GM23338 (cell line): ENCODE measurements around the gene CASQ2.

Source experiments
- EZH2 ChIP-seq: fragments of 200-600 bp; sonication (generic); IDR thresholded peaks from one replicate; pipeline ENCODE4 v1.8.0; 2017; ENCODE audit warnings: antibody characterized with exemption, mild to moderate bottlenecking, low read depth; ENCODE audit not compliant: unreplicated experiment
- TF ChIP-seq, protein P1 (sequence below), 2 experiments: fragments of 200-600 bp in 1 of 2; sonication (generic) in 1 of 2; conservative IDR thresholded peaks; 2 replicates each; pipeline versions ENCODE4 v1.5.1 to v1.6.1; 2016 to 2017; ENCODE audit warnings: antibody characterized with exemption in 2 of 2, low read depth in 2 of 2, mild to moderate bottlenecking in 2 of 2, moderate library complexity in 1 of 2

DNA sequence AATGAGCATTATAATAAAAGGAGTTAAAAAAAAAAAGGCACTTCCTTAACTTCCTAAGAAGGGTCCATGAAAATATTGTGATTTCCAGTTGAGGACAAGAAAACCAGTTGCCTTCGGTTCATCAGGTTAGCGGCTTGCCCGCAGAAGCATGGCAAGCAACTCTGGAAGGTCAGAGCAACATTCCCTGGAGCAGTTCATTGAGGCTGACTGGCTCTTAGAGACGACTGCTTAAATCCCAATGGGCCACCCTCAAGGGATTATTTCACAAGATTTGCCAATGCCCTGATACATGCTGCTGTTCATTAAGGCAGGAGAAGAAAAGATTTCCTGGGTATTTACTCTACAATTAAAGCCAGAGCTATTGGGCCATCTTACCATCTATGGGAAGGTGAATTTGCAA, 29.0 kb upstream of the CASQ2 start:
- TF ChIP-seq, protein P1, sequence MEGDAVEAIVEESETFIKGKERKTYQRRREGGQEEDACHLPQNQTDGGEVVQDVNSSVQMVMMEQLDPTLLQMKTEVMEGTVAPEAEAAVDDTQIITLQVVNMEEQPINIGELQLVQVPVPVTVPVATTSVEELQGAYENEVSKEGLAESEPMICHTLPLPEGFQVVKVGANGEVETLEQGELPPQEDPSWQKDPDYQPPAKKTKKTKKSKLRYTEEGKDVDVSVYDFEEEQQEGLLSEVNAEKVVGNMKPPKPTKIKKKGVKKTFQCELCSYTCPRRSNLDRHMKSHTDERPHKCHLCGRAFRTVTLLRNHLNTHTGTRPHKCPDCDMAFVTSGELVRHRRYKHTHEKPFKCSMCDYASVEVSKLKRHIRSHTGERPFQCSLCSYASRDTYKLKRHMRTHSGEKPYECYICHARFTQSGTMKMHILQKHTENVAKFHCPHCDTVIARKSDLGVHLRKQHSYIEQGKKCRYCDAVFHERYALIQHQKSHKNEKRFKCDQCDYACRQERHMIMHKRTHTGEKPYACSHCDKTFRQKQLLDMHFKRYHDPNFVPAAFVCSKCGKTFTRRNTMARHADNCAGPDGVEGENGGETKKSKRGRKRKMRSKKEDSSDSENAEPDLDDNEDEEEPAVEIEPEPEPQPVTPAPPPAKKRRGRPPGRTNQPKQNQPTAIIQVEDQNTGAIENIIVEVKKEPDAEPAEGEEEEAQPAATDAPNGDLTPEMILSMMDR (conservative IDR thresholded peaks at IDR 0.05; ENCODE audit: low read depth in 2 of 2): no peak
- TF ChIP-seq EZH2: no peak
